Measurements from ENCODE around the gene DNAJC13. TPM values are rescaled to one million over a fixed set of nuclear protein-coding genes. Genes with fewer than 3 reads are reported as not detected.
A peak's percentile ranks its signal among the peaks of the same experiment; 100 is the strongest.

Gene DNAJC13
- polyA plus RNA-seq, 3 donors = 18.7 to 32.3 (median 20.8) TPM

DNA sequence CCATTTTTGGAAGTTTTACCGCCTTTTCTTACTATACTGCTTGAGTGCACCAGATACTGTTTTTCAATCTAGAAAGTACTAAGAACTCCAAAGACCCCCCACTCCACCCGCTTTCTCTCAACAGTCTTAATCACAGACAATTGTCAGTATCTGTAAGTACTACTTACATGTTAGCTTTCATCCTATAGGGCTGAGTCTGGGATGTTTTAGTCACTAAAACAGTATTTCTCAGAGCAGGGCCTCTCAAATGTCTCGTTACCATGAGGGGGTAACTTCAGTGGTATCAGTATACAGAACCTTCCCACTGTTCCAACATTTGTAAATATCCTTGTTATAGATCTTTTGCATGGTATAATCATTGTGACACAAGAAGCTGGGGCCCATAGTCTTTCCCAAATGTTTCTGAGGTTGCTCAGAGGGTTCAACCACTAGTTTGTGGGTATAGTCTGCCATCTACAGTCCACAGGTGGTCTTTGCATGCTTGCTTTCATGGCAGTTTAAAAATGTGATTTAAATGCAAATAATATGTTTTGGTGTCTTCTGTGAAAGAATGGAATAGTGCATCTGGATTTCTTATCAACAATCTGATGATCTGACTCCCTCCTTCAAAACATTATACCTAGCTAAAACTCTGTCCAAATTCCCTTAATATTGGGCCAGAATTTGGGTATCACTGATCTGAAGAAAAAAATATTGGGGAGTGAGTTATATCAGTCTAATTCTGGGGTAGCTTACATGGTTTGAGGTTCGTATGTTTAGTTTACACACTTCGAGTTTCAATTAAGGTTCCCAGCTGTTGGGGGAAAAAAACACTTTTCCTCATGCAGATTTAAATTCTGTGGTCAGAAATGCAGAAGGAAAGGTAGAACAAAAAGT is 18.0 kb upstream of the DNAJC13 start:
- Histone ChIP-seq H3K79me2 (ENCODE audit: insufficient read depth, low read length) (no peaks in the 10 kb centered on the region), H3K36me3 (replicated peaks in 1 of 2; ENCODE audit: control insufficient read depth in 1 of 2, insufficient read depth in 2 of 2, low read length in 2 of 2) (no peaks in the 10 kb centered on the region), H3K4me2 (replicated peaks; ENCODE audit: extremely low read depth, low read length, poor library complexity, severe bottlenecking) (no peak overlapping the region), H3K4me1 (ENCODE audit: control insufficient read depth in 1 of 2, insufficient read depth in 2 of 2, low read length in 2 of 2) (peaks cover 0 to 2% of the 10 kb centered on the region in 2 donors), H3K27me3 (ENCODE audit: control insufficient read depth in 2 of 2, insufficient read depth in 2 of 2, low read length in 2 of 2) (no peaks in the 10 kb centered on the region), H3K9ac (ENCODE audit: insufficient read depth, low read length, poor library complexity, severe bottlenecking) (no peak overlapping the region), H3K4me3 (replicated peaks in 1 of 3; ENCODE audit: low read depth in 2 of 3, low read length in 3 of 3) (no peak overlapping the region), H3K9me3 (replicated peaks in 1 of 2; ENCODE audit: control insufficient read depth in 1 of 2, insufficient read depth in 1 of 2, low read length in 2 of 2) (peaks cover 3 to 10% of the 10 kb centered on the region in 2 donors), H3K27ac (ENCODE audit: low read depth in 1 of 2, low read length in 2 of 2) (no peak overlapping the region), H4K20me1 (ENCODE audit: insufficient read depth, low read length) (no peaks in the 10 kb centered on the region), H2AFZ (ENCODE audit: insufficient read depth, low read depth, low read length, poor library complexity, severe bottlenecking) (no peak overlapping the region)
- peak; percentile 29 to 47 (median 42) for DNase-seq
- Mint-ChIP-seq H3K9me3 (peaks cover 7 to 13% (median 9%) of the 10 kb centered on the region in 7 donors), H3K27me3 (ENCODE audit: low read depth in 3 of 3) (no peaks in the 10 kb centered on the region), H3K36me3 (no peaks in the 10 kb centered on the region), H3K4me1 (peaks cover 7% of the 10 kb centered on the region), H3K27ac (no peak overlapping the region), H3K4me3 (no peak overlapping the region)
- WGBS (ENCODE audit: insufficient coverage) = 80% methylated on average over 1 of the region's 5 CpGs
- TF ChIP-seq, protein P1, sequence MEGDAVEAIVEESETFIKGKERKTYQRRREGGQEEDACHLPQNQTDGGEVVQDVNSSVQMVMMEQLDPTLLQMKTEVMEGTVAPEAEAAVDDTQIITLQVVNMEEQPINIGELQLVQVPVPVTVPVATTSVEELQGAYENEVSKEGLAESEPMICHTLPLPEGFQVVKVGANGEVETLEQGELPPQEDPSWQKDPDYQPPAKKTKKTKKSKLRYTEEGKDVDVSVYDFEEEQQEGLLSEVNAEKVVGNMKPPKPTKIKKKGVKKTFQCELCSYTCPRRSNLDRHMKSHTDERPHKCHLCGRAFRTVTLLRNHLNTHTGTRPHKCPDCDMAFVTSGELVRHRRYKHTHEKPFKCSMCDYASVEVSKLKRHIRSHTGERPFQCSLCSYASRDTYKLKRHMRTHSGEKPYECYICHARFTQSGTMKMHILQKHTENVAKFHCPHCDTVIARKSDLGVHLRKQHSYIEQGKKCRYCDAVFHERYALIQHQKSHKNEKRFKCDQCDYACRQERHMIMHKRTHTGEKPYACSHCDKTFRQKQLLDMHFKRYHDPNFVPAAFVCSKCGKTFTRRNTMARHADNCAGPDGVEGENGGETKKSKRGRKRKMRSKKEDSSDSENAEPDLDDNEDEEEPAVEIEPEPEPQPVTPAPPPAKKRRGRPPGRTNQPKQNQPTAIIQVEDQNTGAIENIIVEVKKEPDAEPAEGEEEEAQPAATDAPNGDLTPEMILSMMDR (IDR thresholded peaks at IDR 0.05) = peak; percentile 89
- intact Hi-C loops (cut with micrococcal nuclease) = no loop called here

DNA sequence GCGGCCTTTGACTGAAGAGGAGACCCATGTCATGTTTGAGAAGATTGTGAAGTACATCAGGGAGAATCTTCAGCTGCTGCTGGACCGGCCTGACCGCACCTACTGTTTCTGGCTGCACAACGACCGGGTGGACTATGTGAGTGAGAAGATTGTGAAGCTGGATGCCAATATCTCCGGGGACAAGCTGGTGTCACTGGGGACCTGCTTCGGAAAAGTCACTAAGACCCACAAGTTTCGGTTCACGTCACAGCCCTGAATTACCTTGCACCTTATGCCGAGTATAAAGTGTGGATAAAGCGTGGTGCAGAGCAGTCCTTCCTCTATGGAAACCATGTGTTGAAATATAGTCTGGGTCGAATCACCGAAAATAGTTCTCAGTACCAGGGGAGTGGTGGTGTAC is 16.0 kb upstream of the DNAJC13 start:
- H3K9me3 ChIP-seq (replicated peaks in 1 of 2; ENCODE audit: control insufficient read depth in 1 of 2, insufficient read depth in 1 of 2, low read length in 2 of 2) = peaks cover 1 to 7% of the 10 kb centered on the region in 2 donors
- TF ChIP-seq, protein P1 (IDR thresholded peaks at IDR 0.05) = no peak
- no peak overlapping the region for H2AFZ ChIP-seq (ENCODE audit: insufficient read depth, low read depth, low read length, poor library complexity, severe bottlenecking)
- no peak overlapping the region for H3K4me2 ChIP-seq (replicated peaks; ENCODE audit: extremely low read depth, low read length, poor library complexity, severe bottlenecking)
- DNase-seq = no peak
- no peaks in the 10 kb centered on the region for H3K79me2 ChIP-seq (ENCODE audit: insufficient read depth, low read length)
- no peaks in the 10 kb centered on the region for H3K36me3 ChIP-seq (replicated peaks in 1 of 2; ENCODE audit: control insufficient read depth in 1 of 2, insufficient read depth in 2 of 2, low read length in 2 of 2)
- Mint-ChIP-seq H3K27ac (no peak overlapping the region), H3K9me3 (peaks cover 5 to 10% (median 9%) of the 10 kb centered on the region in 7 donors), H3K27me3 (ENCODE audit: low read depth in 3 of 3) (no peaks in the 10 kb centered on the region), H3K4me1 (peaks cover 19% of the 10 kb centered on the region), H3K4me3 (no peak overlapping the region), H3K36me3 (no peaks in the 10 kb centered on the region)
- intact Hi-C loops (cut with micrococcal nuclease) = no loop called here
- H3K27me3 ChIP-seq (ENCODE audit: control insufficient read depth in 2 of 2, insufficient read depth in 2 of 2, low read length in 2 of 2) = no peaks in the 10 kb centered on the region
- no peaks in the 10 kb centered on the region for H4K20me1 ChIP-seq (ENCODE audit: insufficient read depth, low read length)
- no peak overlapping the region for H3K9ac ChIP-seq (ENCODE audit: insufficient read depth, low read length, poor library complexity, severe bottlenecking)
- H3K27ac ChIP-seq (ENCODE audit: low read depth in 1 of 2, low read length in 2 of 2) = no peak overlapping the region
- WGBS (ENCODE audit: insufficient coverage) = 100% methylated on average over 10 of the region's 13 CpGs
- H3K4me1 ChIP-seq (ENCODE audit: control insufficient read depth in 1 of 2, insufficient read depth in 2 of 2, low read length in 2 of 2) = peaks cover 8 to 14% of the 10 kb centered on the region in 2 donors
- H3K4me3 ChIP-seq (replicated peaks in 1 of 3; ENCODE audit: low read depth in 2 of 3, low read length in 3 of 3) = no peak overlapping the region
